ENCODE data around the gene KRTAP13-3. TPM values are rescaled to one million over a fixed set of nuclear protein-coding genes. Genes with fewer than 3 reads are reported as not detected.

The KRTAP13-3 gene
- total and polyA plus RNA-seq, 9 of the 15 experiments (the other 6 are each of a cell fraction or from before 2014, with no cell fraction given), result not detected

Other genes starting within 250 kb of the KRTAP13-3 start
Only the 7 nearest of the 26 such genes appear.
- not detected in 2 replicates for gene KRTAP13-2, start 53.7 kb downstream of the KRTAP13-3 start, total RNA-seq (2014; rRNA removed)
- gene KRTAP13-2, start 53.7 kb downstream of the KRTAP13-3 start, total RNA-seq (2014; rRNA removed; fragmentation: Illumina TruSeq; extraction: Trizol), result not detected in 2 replicates
- gene KRTAP13-2, start 53.7 kb downstream of the KRTAP13-3 start, total RNA-seq (2015; rRNA removed; fragmentation: Illumina TruSeq; extraction: Trizol), result not detected in 2 replicates
- not detected in 2 replicates for gene KRTAP13-2, start 53.7 kb downstream of the KRTAP13-3 start, total RNA-seq (2021)
- not detected in 2 replicates for gene KRTAP13-2, start 53.7 kb downstream of the KRTAP13-3 start, polyA plus RNA-seq (2011; rRNA removed)
- not detected in 2 replicates for gene KRTAP13-2, start 53.7 kb downstream of the KRTAP13-3 start, polyA plus RNA-seq (2014; fragmentation: Illumina TruSeq; extraction: Trizol)
- not detected for gene KRTAP13-2, start 53.7 kb downstream of the KRTAP13-3 start, polyA plus RNA-seq (2014; fragmentation: Nextera tagmentation; extraction: Ambion mirVana)
- not detected in 2 replicates for gene KRTAP13-2, start 53.7 kb downstream of the KRTAP13-3 start, polyA plus RNA-seq (2014; rRNA removed)
- not detected in 2 replicates for gene KRTAP13-1, start 29.9 kb downstream of the KRTAP13-3 start, total RNA-seq (2014; rRNA removed)
- not detected in 2 replicates for gene KRTAP13-1, start 29.9 kb downstream of the KRTAP13-3 start, total RNA-seq (2014; rRNA removed; fragmentation: Illumina TruSeq; extraction: Trizol)
- not detected in 2 replicates for gene KRTAP13-1, start 29.9 kb downstream of the KRTAP13-3 start, total RNA-seq (2015; rRNA removed; fragmentation: Illumina TruSeq; extraction: Trizol)
- not detected in 2 replicates for gene KRTAP13-1, start 29.9 kb downstream of the KRTAP13-3 start, total RNA-seq (2021)
- gene KRTAP13-1, start 29.9 kb downstream of the KRTAP13-3 start, polyA plus RNA-seq (2011; rRNA removed), result not detected in 2 replicates
- not detected in 2 replicates for gene KRTAP13-1, start 29.9 kb downstream of the KRTAP13-3 start, polyA plus RNA-seq (2014; fragmentation: Illumina TruSeq; extraction: Trizol)
- gene KRTAP13-1, start 29.9 kb downstream of the KRTAP13-3 start, polyA plus RNA-seq (2014; fragmentation: Nextera tagmentation; extraction: Ambion mirVana), result not detected
- gene KRTAP13-1, start 29.9 kb downstream of the KRTAP13-3 start, polyA plus RNA-seq (2014; rRNA removed), result not detected in 2 replicates
- gene KRTAP13-4, start 4.3 kb upstream of the KRTAP13-3 start, total RNA-seq (2014; rRNA removed), result not detected in 2 replicates
- not detected in 2 replicates for gene KRTAP13-4, start 4.3 kb upstream of the KRTAP13-3 start, total RNA-seq (2014; rRNA removed; fragmentation: Illumina TruSeq; extraction: Trizol)
- not detected in 2 replicates for gene KRTAP13-4, start 4.3 kb upstream of the KRTAP13-3 start, total RNA-seq (2015; rRNA removed; fragmentation: Illumina TruSeq; extraction: Trizol)
- gene KRTAP13-4, start 4.3 kb upstream of the KRTAP13-3 start, total RNA-seq (2021), result not detected in 2 replicates
- not detected in 2 replicates for gene KRTAP13-4, start 4.3 kb upstream of the KRTAP13-3 start, polyA plus RNA-seq (2011; rRNA removed)
- not detected in 2 replicates for gene KRTAP13-4, start 4.3 kb upstream of the KRTAP13-3 start, polyA plus RNA-seq (2014; fragmentation: Illumina TruSeq; extraction: Trizol)
- not detected for gene KRTAP13-4, start 4.3 kb upstream of the KRTAP13-3 start, polyA plus RNA-seq (2014; fragmentation: Nextera tagmentation; extraction: Ambion mirVana)
- gene KRTAP13-4, start 4.3 kb upstream of the KRTAP13-3 start, polyA plus RNA-seq (2014; rRNA removed), result not detected in 2 replicates
- not detected in 2 replicates for gene KRTAP15-1, start 14.3 kb upstream of the KRTAP13-3 start, total RNA-seq (2014; rRNA removed)
- not detected in 2 replicates for gene KRTAP15-1, start 14.3 kb upstream of the KRTAP13-3 start, total RNA-seq (2014; rRNA removed; fragmentation: Illumina TruSeq; extraction: Trizol)
- not detected in 2 replicates for gene KRTAP15-1, start 14.3 kb upstream of the KRTAP13-3 start, total RNA-seq (2015; rRNA removed; fragmentation: Illumina TruSeq; extraction: Trizol)
- gene KRTAP15-1, start 14.3 kb upstream of the KRTAP13-3 start, total RNA-seq (2021), result not detected in 2 replicates
- gene KRTAP15-1, start 14.3 kb upstream of the KRTAP13-3 start, polyA plus RNA-seq (2011; rRNA removed), result not detected in 2 replicates
- gene KRTAP15-1, start 14.3 kb upstream of the KRTAP13-3 start, polyA plus RNA-seq (2014; fragmentation: Illumina TruSeq; extraction: Trizol), result not detected in 2 replicates
- not detected for gene KRTAP15-1, start 14.3 kb upstream of the KRTAP13-3 start, polyA plus RNA-seq (2014; fragmentation: Nextera tagmentation; extraction: Ambion mirVana)
- gene KRTAP15-1, start 14.3 kb upstream of the KRTAP13-3 start, polyA plus RNA-seq (2014; rRNA removed), result not detected in 2 replicates
- not detected in 2 replicates for gene KRTAP19-1, start 54.4 kb upstream of the KRTAP13-3 start, total RNA-seq (2014; rRNA removed)
- gene KRTAP19-1, start 54.4 kb upstream of the KRTAP13-3 start, total RNA-seq (2014; rRNA removed; fragmentation: Illumina TruSeq; extraction: Trizol), result not detected in 2 replicates
- gene KRTAP19-1, start 54.4 kb upstream of the KRTAP13-3 start, total RNA-seq (2015; rRNA removed; fragmentation: Illumina TruSeq; extraction: Trizol), result not detected in 2 replicates
- not detected in 2 replicates for gene KRTAP19-1, start 54.4 kb upstream of the KRTAP13-3 start, total RNA-seq (2021)
- not detected in 2 replicates for gene KRTAP19-1, start 54.4 kb upstream of the KRTAP13-3 start, polyA plus RNA-seq (2011; rRNA removed)
- gene KRTAP19-1, start 54.4 kb upstream of the KRTAP13-3 start, polyA plus RNA-seq (2014; fragmentation: Illumina TruSeq; extraction: Trizol), result not detected in 2 replicates
- gene KRTAP19-1, start 54.4 kb upstream of the KRTAP13-3 start, polyA plus RNA-seq (2014; fragmentation: Nextera tagmentation; extraction: Ambion mirVana), result not detected
- gene KRTAP19-1, start 54.4 kb upstream of the KRTAP13-3 start, polyA plus RNA-seq (2014; rRNA removed), result not detected in 2 replicates
- gene KRTAP19-2, start 61.5 kb upstream of the KRTAP13-3 start, total RNA-seq (2014; rRNA removed), result not detected in 2 replicates
- not detected in 2 replicates for gene KRTAP19-2, start 61.5 kb upstream of the KRTAP13-3 start, total RNA-seq (2014; rRNA removed; fragmentation: Illumina TruSeq; extraction: Trizol)
- gene KRTAP19-2, start 61.5 kb upstream of the KRTAP13-3 start, total RNA-seq (2015; rRNA removed; fragmentation: Illumina TruSeq; extraction: Trizol), result not detected in 2 replicates
- not detected in 2 replicates for gene KRTAP19-2, start 61.5 kb upstream of the KRTAP13-3 start, total RNA-seq (2021)
- gene KRTAP19-2, start 61.5 kb upstream of the KRTAP13-3 start, polyA plus RNA-seq (2011; rRNA removed), result not detected in 2 replicates
- gene KRTAP19-2, start 61.5 kb upstream of the KRTAP13-3 start, polyA plus RNA-seq (2014; fragmentation: Illumina TruSeq; extraction: Trizol), result not detected in 2 replicates
- not detected for gene KRTAP19-2, start 61.5 kb upstream of the KRTAP13-3 start, polyA plus RNA-seq (2014; fragmentation: Nextera tagmentation; extraction: Ambion mirVana)
- gene KRTAP19-2, start 61.5 kb upstream of the KRTAP13-3 start, polyA plus RNA-seq (2014; rRNA removed), result not detected in 2 replicates
- not detected in 2 replicates for gene KRTAP19-3, start 66.1 kb upstream of the KRTAP13-3 start, total RNA-seq (2014; rRNA removed)
- not detected in 2 replicates for gene KRTAP19-3, start 66.1 kb upstream of the KRTAP13-3 start, total RNA-seq (2014; rRNA removed; fragmentation: Illumina TruSeq; extraction: Trizol)
- gene KRTAP19-3, start 66.1 kb upstream of the KRTAP13-3 start, total RNA-seq (2015; rRNA removed; fragmentation: Illumina TruSeq; extraction: Trizol), result not detected in 2 replicates
- not detected in 2 replicates for gene KRTAP19-3, start 66.1 kb upstream of the KRTAP13-3 start, total RNA-seq (2021)
- gene KRTAP19-3, start 66.1 kb upstream of the KRTAP13-3 start, polyA plus RNA-seq (2011; rRNA removed), result not detected in 2 replicates
- not detected in 2 replicates for gene KRTAP19-3, start 66.1 kb upstream of the KRTAP13-3 start, polyA plus RNA-seq (2014; fragmentation: Illumina TruSeq; extraction: Trizol)
- not detected for gene KRTAP19-3, start 66.1 kb upstream of the KRTAP13-3 start, polyA plus RNA-seq (2014; fragmentation: Nextera tagmentation; extraction: Ambion mirVana)
- not detected in 2 replicates for gene KRTAP19-3, start 66.1 kb upstream of the KRTAP13-3 start, polyA plus RNA-seq (2014; rRNA removed)